Measurements from ENCODE around the gene IL23R. TPM values are rescaled to one million over a fixed set of nuclear protein-coding genes. Genes with fewer than 3 reads are reported as not detected.

The IL23R gene
- total RNA-seq, 4 donors from 2014 or later = 1.6 TPM; not detected in 3

DNA sequence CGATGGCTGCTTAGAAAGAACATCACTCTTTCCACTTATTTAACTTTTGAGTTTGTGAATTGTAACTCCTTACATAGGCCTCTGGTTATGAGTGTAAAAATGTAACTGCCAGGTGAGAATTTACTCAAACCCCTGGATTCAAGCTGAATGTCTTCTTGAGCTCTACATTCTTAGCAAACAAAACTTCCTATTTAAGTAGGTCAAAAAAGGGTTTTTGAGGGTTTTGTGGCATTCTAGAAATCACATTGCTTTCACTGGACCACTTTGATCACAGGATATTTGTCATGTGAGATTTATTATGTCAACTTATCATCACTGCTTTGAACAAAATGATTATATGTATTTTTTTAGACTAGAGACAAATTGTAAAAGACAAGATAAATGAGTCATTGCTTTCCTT is 5.7 kb downstream of the IL23R start:
- Histone ChIP-seq H3K4me1 (no peaks in the 10 kb centered on the region), H3K27me3 (no peaks in the 10 kb centered on the region), H3K4me3 (no peak overlapping the region), H3K27ac (no peak overlapping the region), H3K36me3 (no peaks in the 10 kb centered on the region), H3K9me3 (no peaks in the 10 kb centered on the region)
- TF ChIP-seq POLR2A (IDR thresholded peaks at IDR 0.05) = no peak
- TF ChIP-seq CTCF (IDR thresholded peaks at IDR 0.05) = no peak
- no peak for DNase-seq

DNA sequence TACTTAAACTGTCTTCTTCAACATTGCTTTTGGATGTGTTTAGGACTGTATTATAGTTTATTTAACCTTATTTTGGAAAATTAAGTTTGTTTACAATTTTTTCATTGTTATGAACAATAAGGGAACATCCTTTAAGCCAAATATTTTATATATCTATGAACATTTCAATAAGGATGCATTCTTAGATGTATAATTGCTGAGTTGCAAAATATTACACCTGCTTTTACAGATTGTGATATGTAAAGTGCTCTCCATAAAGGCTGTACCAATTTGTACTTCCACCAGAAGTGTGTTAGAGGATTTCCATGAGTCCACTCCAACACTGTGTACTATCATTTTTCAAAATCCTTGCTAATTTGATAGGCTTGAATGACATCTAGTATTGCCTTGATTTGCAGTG is 7.7 kb downstream of the IL23R start:
- no peaks in the 10 kb centered on the region for H3K9me3 ChIP-seq
- TF ChIP-seq POLR2A (IDR thresholded peaks at IDR 0.05) = no peak
- TF ChIP-seq CTCF (IDR thresholded peaks at IDR 0.05) = no peak
- no peaks in the 10 kb centered on the region for H3K4me1 ChIP-seq
- no peak for DNase-seq
- H3K27ac ChIP-seq = no peak overlapping the region
- no peak overlapping the region for H3K4me3 ChIP-seq
- no peaks in the 10 kb centered on the region for H3K36me3 ChIP-seq
- no peaks in the 10 kb centered on the region for H3K27me3 ChIP-seq

DNA sequence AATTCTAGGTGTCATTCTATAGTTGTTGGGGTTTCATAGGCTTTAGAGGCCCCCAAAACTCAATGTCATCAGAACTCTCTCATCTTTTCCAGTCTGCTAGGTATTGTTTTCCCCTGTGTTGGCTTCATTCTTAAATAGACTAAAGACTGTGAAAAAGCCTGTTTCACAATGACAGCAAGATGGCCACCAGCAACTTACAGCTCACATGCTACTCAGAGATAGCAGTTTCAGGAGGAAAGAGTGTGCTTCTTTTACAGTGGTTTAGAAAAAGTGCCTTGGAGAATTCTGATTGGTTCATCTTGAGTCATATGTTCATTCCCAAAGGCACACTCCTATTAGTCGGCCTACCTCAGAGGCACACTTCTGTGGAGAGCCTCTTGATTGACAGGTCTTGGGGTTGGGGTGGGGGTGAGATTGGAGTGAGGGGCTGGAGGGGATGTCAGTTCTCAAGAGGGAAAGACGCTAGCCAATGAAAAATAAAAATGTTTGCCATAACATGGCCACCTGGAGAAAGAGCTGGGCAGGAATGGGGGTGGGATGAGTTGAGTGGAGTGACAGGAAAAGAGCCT is 8.5 kb downstream of the IL23R start:
- no peaks in the 10 kb centered on the region for H3K4me1 ChIP-seq
- DNase-seq = no peak
- no peak overlapping the region for H3K4me3 ChIP-seq
- H3K36me3 ChIP-seq = no peaks in the 10 kb centered on the region
- no peak for TF ChIP-seq POLR2A (IDR thresholded peaks at IDR 0.05)
- TF ChIP-seq CTCF (IDR thresholded peaks at IDR 0.05) = no peak
- H3K9me3 ChIP-seq = no peaks in the 10 kb centered on the region
- H3K27me3 ChIP-seq = no peaks in the 10 kb centered on the region
- no peak overlapping the region for H3K27ac ChIP-seq

DNA sequence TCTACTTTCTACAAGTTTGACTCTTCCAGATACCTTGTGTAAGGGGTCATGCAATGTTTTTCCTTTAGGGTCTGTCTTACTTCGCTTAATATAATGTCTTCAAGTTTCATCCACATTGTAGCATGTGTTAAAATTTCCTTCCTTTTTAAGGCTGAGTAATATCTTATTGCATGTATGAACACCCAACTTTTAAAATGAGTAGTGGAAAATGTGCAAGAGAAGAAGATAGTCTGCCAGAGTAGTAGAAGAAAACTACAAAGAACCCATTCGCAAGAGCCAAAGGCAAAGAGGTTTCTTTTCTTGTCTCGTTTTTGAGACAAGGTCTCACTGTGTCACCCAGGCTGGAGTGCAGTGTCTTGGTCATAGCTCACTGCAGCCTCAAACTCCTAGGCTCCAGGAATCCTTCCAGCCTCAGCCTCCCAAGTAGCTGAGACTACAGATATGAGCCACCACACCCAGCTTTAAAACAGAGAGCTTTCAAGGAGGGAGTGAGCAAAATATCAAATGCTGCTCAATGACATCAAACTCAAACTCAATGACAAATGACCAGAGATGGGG is 9.4 kb downstream of the IL23R start:
- Histone ChIP-seq H3K27me3 (no peaks in the 10 kb centered on the region), H3K9me3 (no peaks in the 10 kb centered on the region), H3K27ac (no peak overlapping the region), H3K4me3 (no peak overlapping the region), H3K36me3 (no peaks in the 10 kb centered on the region), H3K4me1 (no peaks in the 10 kb centered on the region)
- TF ChIP-seq POLR2A (IDR thresholded peaks at IDR 0.05) (no peak), CTCF (IDR thresholded peaks at IDR 0.05) (no peak)
- DNase-seq = no peak

DNA sequence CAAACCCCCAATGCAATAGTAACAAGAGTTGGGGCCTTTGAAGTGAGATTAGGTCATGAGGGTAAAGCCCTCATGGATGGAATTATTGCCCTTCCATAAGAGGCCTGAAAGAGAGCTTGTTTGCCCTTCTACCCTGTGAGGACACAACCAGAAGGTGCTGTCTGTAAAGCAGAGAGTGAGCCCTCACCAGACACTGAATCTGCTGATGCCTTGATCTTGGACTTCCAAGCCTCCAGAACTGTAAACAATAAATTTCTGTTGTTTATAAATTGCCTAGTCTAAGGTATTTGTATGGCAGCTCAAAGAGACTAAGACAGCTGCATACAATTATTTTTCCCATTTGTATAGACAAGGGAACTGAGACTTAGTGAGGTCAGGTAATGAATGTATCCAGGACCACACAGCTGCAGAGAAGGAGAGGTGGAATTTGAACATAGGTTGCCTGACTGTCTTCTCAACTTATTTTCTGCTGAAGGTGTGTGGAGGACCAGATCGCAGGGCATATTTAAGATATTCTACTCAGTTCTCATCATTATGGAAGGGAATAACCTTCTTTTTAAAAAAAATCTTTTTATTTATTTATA is 18.7 kb downstream of the IL23R start:
- no peak for DNase-seq
- TF ChIP-seq POLR2A (IDR thresholded peaks at IDR 0.05) (no peak), CTCF (IDR thresholded peaks at IDR 0.05) (no peak)
- no peaks in the 10 kb centered on the region for H3K27me3 ChIP-seq
- no peaks in the 10 kb centered on the region for H3K9me3 ChIP-seq
- H3K4me3 ChIP-seq = no peak overlapping the region
- H3K36me3 ChIP-seq = no peaks in the 10 kb centered on the region
- no peaks in the 10 kb centered on the region for H3K4me1 ChIP-seq
- no peak overlapping the region for H3K27ac ChIP-seq
